Prostate gland (tissue), 2 donors: ENCODE results near the gene VWA8.

Experiments
- POLR2A ChIP-seq: fragments of 450-650 bp; IDR thresholded peaks from one replicate; pipeline ENCODE4 v1.6.1; 2016; ENCODE audit warnings: antibody characterized with exemption, mild to moderate bottlenecking
- POLR2AphosphoS5 ChIP-seq: sonication (generic); formaldehyde crosslinking; IDR thresholded peaks from one replicate; pipeline ENCODE4 v1.6.1; 2017; ENCODE audit warnings: antibody characterized with exemption
- TF ChIP-seq, protein P1 (sequence below), 4 experiments: fragments of 200-600 bp in 2 of 4; fragments of 450-650 bp in 2 of 4; sonication (generic) in 2 of 4; IDR thresholded peaks; 1 replicate in 3 of 4; 2 replicates in 1 of 4; pipeline ENCODE4 v1.5.1; 2016 to 2019; ENCODE audit warnings: antibody characterized with exemption in 4 of 4, mild to moderate bottlenecking in 2 of 4, moderate library complexity in 2 of 4

- TF ChIP-seq, protein P1, sequence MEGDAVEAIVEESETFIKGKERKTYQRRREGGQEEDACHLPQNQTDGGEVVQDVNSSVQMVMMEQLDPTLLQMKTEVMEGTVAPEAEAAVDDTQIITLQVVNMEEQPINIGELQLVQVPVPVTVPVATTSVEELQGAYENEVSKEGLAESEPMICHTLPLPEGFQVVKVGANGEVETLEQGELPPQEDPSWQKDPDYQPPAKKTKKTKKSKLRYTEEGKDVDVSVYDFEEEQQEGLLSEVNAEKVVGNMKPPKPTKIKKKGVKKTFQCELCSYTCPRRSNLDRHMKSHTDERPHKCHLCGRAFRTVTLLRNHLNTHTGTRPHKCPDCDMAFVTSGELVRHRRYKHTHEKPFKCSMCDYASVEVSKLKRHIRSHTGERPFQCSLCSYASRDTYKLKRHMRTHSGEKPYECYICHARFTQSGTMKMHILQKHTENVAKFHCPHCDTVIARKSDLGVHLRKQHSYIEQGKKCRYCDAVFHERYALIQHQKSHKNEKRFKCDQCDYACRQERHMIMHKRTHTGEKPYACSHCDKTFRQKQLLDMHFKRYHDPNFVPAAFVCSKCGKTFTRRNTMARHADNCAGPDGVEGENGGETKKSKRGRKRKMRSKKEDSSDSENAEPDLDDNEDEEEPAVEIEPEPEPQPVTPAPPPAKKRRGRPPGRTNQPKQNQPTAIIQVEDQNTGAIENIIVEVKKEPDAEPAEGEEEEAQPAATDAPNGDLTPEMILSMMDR (IDR thresholded peaks at IDR 0.05): no peak
- no peak for TF ChIP-seq POLR2AphosphoS5
- no peak for TF ChIP-seq POLR2A
Measured at GRCh38 chr13:41601718-41602445, 359.0 kb downstream of the VWA8 start.
